Measurements from ENCODE around the gene CHRNA5. TPM values are rescaled to one million over a fixed set of nuclear protein-coding genes. Genes with fewer than 3 reads are reported as not detected.
"Not testable (repeated sequence)": the region's sequence is repeated elsewhere in the genome, so short reads cannot be mapped to it uniquely, and the experiment has no call there.

CHRNA5 gene
- polyA plus RNA-seq, 3 donors: 5.5 to 7.8 (median 6.0) TPM

GRCh38 chr15:78563092-78563491 lies 2.2 kb upstream of the CHRNA5 start:
- DNase-seq: no peak

DNA sequence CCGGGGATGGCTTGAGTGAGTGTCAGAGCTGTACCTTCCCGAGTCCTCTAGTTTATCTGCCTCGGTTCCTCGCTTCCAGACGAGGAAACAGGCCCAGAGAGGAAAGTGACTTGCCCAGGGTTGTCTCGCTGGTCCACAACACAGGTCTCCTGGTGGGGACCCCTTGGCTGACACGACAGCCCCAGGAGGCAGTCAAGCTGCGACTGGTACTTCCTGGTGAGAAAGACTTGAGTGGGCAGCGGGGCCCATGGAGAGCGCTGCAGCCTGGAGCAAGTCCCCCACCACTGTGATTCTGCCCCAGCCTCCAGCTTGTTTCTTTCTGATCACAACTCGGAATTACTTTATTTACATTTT lies 600 bp upstream of the CHRNA5 start:
- no peak for DNase-seq

DNA sequence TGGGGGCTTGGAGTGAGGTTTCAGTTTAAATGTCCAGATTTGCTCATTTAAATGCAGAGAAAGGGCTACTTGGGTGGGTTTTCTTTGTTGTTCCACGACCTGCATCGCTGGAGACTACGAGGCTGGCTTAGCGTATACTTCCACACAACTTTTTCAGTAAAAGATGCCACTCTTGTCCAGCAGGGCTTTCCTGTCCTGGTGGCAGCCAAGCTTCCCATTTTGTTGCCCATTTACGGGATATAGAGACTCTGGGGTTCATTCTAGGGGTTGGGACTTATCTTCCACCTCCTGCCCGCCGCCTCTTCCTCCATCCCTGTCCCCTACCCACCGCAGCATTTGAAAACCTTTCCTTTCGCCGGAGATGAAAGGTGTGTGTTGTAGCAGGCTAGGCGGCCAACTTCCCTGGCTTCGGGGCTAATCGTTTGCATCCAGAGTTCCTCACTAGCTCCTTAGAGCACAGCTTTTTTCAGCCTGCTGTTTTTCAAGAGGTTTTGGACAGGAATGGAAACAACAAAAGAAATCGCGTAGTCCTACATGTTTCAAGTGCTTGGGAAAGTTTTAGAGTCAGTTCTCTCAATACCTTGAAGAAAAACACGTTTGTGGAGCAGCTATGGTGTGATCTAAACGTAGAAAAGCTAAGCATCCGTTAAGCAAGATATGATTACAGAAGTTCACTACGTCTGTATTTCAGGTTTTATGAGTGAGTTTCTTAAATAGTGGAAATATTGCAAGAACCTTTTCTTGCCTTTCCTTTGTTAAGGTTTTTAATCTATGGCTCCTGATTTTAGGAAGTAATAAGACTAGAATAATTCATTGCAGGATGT lies 843 bp downstream of the CHRNA5 start:
- peak; percentile 21 for DNase-seq

- DNase-seq: no peak
Measured at GRCh38 chr15:78567531-78567930, 2.2 kb downstream of the CHRNA5 start.

DNA sequence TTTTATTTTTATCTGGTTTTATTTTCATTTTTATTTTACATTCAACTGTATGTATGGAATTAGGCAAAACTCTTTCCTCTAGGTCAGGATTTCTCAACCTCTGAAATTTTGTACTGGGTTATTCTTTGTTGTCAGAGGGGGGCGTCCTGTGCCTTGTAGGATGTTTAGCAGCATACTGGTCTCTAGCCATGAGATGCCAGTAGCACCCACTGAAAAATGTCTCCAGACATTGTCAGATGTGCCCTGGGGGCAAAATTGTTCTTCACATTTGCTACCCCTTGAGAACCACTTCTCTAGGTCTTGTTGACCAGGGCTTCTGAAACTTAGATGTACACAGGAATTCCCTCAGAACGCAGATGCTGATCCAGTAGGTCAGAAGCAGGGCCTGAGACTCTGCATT lies 5.4 kb downstream of the CHRNA5 start:
- no peak for DNase-seq

DNA sequence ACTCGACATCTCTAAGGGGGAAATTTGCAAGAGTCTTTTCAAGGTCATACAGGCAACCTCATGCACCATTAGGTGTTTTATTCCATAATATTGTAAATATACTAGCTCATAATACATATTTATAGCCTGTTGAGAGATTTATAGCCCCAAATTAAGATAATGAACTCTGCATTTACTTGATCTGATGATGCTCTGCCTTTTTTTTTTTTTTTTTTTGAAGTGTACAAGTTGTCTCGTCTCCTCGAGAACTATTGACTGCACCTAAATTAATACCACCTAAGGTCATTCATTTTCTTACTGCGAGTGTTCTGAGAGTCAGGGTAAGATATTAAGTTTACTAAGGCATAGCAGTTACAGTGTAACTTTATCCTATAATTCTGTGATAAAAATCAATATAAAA lies 6.1 kb downstream of the CHRNA5 start:
- no peak for DNase-seq

GRCh38 chr15:78573416-78573815 lies 8.1 kb downstream of the CHRNA5 start:
- no peak for DNase-seq

DNA sequence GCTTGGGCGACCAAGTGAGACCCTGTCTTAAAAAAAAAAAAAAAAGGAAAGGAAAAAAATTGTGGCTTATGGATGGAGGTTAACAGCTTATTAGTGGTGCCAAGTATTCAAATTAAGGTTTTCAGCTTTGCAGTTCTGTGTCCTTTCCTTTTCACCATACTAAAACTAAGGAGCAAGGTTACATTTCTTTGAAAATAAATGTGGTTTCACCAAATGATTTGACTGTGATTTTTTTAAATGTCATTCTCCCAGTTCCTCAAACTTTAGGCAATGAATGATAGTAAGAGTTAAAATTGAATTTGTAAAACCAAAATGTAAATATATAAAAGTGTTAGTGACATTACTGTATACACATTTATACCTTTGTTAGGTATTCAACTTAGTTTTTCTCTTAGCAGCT lies 9.6 kb downstream of the CHRNA5 start:
- DNase-seq: no peak

- DNase-seq: no peak
Measured at GRCh38 chr15:78597583-78597982, 32.3 kb downstream of the CHRNA5 start.

DNA sequence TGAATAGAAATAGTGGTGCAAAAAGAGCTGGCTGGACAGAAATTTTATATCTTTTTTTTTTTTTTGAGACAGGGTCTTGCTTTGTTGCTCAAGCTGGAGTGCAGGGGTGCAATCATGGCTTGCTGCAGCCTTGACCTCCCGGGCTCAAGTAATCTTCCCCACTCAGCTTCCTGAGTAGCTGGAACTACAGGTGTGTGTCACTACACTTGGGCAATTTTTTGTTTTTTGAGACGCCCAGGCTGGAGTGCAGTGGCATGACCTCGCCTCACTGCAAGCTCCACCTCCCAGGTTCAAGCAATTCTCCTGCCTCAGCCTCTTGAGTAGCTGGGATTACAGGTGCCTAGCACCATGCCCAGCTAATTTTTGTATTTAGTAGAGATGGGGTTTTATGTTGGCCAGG lies 33.0 kb downstream of the CHRNA5 start:
- DNase-seq: no peak

DNA sequence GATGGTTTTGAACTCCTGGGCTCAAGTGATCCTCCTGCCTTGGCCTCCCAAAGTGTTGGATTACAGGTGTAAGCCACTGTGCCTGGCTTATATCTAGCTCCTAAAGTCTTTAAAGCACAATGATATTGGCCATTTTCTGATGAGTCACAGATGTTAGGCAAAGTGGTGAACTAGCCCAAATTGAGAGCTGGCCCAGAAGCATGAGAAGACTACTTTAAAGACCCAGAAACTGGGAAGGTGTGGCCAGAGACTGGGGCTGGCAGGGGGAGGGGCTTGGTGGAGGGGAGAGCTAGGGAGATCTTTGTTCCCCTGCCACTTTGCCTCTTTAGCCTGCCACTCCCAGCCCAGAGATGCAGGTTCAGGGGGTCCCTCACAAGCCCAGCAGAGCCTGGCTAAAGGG lies 33.9 kb downstream of the CHRNA5 start:
- DNase-seq: no peak

DNA sequence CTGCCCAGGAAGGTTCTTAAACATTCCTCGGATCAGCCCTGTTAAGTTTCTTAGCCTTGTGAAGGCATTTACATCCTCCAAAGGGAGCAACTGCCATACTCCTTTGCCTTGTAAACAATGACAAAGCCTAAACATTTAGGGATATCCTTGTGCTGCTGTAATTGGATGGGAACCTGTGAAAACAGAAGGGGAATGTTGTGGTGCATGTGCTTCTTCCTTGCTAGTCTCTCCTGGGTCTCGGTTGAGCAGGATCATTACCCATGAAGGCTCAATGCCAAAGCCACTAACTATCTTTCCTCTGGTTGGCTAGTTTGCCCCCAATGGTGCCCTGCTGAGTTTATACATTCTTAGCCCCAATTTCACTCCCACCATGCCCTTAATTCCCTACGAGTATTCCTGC lies 38.1 kb downstream of the CHRNA5 start:
- no peak for DNase-seq

DNA sequence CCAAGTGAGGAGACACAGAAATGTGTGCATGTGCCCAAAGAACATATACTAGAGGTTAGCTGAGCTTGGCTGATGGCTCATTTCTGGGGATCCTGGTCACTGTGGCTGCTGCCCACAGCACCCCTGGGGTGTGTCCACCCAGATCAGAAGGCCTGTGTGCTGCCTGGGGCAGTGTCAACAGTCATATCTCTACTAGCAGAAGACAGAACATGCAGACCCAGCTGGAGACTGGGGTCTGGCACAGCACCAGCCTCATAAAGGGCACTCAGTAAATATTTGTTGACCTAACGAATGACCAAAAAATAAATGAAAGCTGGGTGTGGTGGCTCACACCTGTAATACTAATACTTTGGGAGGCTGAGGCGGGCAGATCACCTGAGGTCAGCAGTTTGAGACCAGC lies 39.1 kb downstream of the CHRNA5 start:
- DNase-seq: no peak

GRCh38 chr15:78605201-78605600 lies 39.9 kb downstream of the CHRNA5 start:
- DNase-seq: no peak

GRCh38 chr15:78605680-78606079 lies 40.4 kb downstream of the CHRNA5 start:
- no peak for DNase-seq

GRCh38 chr15:78609551-78609950 lies 44.2 kb downstream of the CHRNA5 start:
- not testable (repeated sequence) for DNase-seq

DNA sequence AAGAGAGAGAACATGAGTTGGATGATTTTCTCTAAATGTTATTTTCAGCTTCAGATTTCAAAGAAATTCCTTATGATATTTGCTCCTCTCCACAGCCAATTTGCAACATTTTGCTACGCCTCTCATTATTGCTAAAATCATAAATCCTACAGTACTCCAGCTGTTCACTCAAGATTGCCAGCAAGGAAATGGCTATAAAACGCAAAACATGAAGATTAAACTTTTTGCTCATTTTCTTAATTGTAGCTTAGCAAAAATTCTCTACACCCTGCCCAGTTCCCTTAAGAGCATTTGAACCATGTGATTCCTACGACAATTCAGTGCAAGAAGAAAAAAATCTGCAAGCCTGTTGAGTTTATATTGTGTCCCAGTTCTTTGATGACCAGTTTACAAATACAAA lies 48.7 kb downstream of the CHRNA5 start:
- peak; percentile 15 for DNase-seq

GRCh38 chr15:78615151-78615589 lies 49.9 kb downstream of the CHRNA5 start:
- DNase-seq: no peak

DNA sequence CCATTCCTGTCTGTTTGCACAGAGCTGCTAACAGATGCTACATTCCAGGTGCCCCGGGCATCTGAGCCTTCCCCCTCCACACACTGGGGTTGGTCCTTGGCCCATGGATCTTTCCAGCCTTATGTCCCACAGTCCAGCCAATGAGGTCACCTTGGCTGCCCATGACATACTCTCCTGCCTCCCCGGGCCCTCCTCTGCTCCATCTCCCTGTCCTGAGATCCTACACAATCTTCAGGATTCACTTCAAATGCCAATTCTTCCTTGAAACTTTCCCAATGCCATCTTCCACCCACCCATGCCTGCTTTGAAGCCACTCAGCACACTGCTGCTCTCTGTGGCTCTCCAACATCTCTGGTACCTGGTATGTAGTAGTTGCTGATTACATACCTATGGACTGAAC lies 51.2 kb downstream of the CHRNA5 start:
- DNase-seq: no peak

DNA sequence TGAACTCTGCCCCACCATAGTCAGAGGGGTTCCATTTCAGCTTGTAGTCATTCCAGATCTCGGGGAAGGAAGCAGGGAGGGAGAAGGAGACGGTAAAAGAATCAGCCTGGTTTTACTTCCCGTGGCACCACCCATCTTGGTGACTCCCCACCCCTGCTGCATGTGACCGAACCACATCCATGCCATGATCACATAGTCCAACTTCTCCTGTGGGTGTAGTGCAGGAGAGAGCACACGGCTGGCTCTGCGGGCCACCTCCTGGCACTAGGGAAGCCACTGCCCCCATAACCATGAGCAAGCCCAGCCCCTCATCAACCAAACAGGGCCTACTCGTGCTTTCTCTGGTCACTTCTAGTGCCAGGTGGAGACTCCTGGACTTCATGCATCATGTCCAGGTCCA lies 51.8 kb downstream of the CHRNA5 start:
- DNase-seq: no peak

- DNase-seq: no peak
Measured at GRCh38 chr15:78617516-78617915, 52.2 kb downstream of the CHRNA5 start.

DNA sequence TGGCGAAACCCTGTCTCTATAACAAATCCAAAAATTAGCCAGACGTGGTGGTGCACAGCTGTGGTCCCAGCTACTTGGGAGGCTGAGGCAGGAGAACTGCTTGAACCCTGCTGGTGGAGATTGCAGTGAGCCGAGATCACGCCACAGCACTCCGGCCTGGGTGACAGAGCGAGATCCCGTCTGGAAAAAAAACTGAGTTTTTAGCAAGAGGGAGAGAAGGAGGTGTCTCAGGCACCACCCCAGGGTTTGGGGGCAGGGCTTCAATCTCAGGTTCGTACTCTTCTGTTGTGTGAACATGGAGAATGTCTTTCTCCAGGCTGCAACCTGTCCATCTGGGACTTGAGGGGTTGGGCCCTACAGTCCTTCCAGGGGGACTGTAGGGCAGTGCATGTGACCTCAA lies 52.7 kb downstream of the CHRNA5 start:
- no peak for DNase-seq

DNA sequence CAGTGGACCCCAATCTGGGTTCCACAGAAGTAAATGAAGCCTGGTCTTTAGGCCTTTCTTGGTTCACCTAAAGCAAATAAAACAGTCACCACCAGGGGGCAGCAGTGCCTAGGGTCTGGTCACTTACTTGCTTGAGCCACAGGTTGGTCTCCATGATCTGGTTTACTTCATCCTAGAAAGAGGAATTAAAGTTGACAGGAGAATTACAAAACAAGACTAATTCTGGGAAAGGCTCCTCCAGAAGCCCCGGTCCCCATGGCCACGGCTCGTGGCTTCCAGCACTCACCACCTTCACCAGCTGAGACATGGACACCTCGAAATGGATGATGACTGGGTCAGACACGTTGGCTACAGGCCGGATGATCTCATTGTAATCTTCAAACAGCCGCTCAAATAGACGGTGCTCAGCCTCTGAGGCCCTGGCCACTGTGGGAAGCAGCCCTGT lies 53.2 kb downstream of the CHRNA5 start:
- peak; percentile 81 for DNase-seq
